Mucosa of rectum (tissue), 2 donors: Measurements from ENCODE around the gene SYT1.

Experiments used
- H3K27ac ChIP-seq, 2 donors: one replicate each; pipeline ENCODE4 v1.7.0; 2013; ENCODE audit warnings: inconsistent platforms in 2 of 2, low read depth in 2 of 2, low read length in 2 of 2
- H3K27me3 ChIP-seq, 2 donors: one replicate each; pipeline ENCODE4 v1.7.0; 2013; ENCODE audit warnings: low read length in 2 of 2; ENCODE audit not compliant: control insufficient read depth in 2 of 2, insufficient read depth in 2 of 2
- H3K36me3 ChIP-seq, 2 donors: one replicate each; pipeline ENCODE4 v1.7.0; 2013; ENCODE audit warnings: low read length in 2 of 2; ENCODE audit not compliant: control insufficient read depth in 2 of 2, insufficient read depth in 2 of 2
- H3K4me1 ChIP-seq, 2 donors: one replicate each; pipeline ENCODE4 v1.7.0; 2013; ENCODE audit warnings: low read length in 2 of 2, mild to moderate bottlenecking in 1 of 2; ENCODE audit not compliant: control insufficient read depth in 2 of 2, insufficient read depth in 2 of 2
- H3K4me3 ChIP-seq, 2 donors: one replicate each; pipeline ENCODE4 v1.7.0; 2013; ENCODE audit warnings: low read length in 2 of 2
- H3K9ac ChIP-seq, 2 donors: one replicate each; pipeline ENCODE4 v1.7.0; 2013; ENCODE audit warnings: low read length in 2 of 2, low read depth in 1 of 2, mild to moderate bottlenecking in 1 of 2
- H3K9me3 ChIP-seq, 2 donors: one replicate each; pipeline ENCODE4 v1.7.0; 2013; ENCODE audit warnings: low read length in 2 of 2; ENCODE audit not compliant: control insufficient read depth in 2 of 2
- donor health status: healthy.
- donor health status: Normal muscosa, but diverticular disease.

The SYT1 gene

DNA sequence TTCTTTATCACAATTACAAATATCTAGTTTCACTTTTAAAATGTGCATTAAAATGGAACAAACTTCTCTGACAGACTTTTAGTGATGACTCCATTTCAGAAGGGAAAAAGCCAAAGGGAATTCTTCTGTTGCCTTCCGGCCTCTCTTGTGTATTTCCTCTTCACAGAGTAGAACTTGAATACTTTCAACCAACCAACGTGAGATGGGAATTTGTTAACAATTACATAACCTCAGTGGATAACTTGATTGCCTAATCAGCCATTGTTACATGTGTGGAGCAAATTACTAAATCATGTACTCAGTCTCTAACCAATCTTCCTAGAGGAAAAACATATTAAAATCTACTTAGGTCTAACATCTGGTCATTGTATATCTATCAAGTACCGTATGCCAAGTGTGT, 291.1 kb downstream of the SYT1 start:
- Histone ChIP-seq H3K36me3 (no peaks in the 10 kb centered on the region), H3K4me3 (no peak overlapping the region), H3K9me3 (no peaks in the 10 kb centered on the region), H3K4me1 (no peaks in the 10 kb centered on the region), H3K9ac (no peak overlapping the region), H3K27ac (no peak overlapping the region), H3K27me3 (no peaks in the 10 kb centered on the region)

DNA sequence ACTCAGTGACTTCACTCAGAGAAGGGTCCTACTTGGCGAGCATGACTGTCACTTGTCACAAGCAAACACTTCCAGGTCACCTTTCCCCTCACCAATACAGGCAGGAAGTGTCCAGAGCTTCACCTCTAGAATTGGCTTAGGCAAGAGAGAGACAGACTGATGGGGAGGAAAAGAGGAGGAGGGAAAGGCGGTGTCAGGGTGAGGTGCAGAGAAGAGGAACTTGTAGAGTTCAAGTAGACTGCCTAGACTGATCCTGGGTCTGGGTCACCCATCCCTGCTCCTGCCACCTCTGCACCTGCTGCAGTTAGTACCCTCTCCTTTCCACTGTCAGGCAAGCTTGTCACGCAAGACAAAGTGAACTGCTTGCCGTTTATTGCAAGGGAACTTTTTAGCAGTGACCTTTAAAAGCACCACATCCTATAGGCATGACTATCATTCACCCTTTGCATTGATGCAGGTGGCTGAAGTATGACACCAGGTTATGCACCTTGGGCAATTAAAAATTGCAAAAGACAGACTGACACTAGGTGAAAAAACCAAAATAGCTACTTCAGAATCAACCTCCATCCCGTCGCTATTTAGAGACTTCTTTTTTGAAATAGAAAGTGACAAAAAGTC, 292.4 kb downstream of the SYT1 start:
- Histone ChIP-seq H3K27ac (no peak overlapping the region), H3K4me1 (no peaks in the 10 kb centered on the region), H3K36me3 (no peaks in the 10 kb centered on the region), H3K27me3 (no peaks in the 10 kb centered on the region), H3K9me3 (no peaks in the 10 kb centered on the region), H3K9ac (no peak overlapping the region), H3K4me3 (no peak overlapping the region)

DNA sequence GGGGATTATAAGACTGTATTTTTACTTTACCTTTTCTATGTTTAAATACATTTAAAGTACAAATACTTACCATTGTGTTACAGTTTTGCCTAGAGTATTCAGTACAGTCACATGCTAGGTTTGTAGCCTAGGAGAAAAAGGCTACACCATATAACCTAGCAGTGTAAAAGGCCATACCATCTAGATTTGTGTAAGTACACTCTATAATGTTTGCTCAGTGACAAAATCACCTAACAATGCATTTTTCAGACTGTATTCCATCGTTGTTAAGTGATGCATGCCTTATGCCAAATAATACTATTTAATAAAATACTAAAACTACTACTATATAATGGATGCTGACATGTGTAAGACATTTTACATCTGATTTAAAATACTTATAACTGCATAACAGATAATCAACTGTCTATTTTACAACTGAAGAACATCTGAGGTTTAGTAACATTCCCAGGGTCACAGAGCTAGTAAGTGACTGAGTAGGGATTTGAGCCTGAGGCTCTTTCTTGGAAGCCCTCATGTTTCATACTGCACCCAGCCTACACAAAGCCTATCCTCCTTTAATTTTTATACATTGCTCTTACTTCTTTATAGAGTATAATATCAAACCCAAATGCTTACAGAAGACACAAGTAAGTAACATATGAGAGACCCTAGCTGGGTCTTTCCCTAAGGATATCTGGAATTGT, 296.8 kb downstream of the SYT1 start:
- no peak overlapping the region for H3K9ac ChIP-seq
- no peak overlapping the region for H3K4me3 ChIP-seq
- H3K27me3 ChIP-seq: no peaks in the 10 kb centered on the region
- no peaks in the 10 kb centered on the region for H3K36me3 ChIP-seq
- H3K9me3 ChIP-seq: no peaks in the 10 kb centered on the region
- H3K4me1 ChIP-seq: no peaks in the 10 kb centered on the region
- no peak overlapping the region for H3K27ac ChIP-seq

DNA sequence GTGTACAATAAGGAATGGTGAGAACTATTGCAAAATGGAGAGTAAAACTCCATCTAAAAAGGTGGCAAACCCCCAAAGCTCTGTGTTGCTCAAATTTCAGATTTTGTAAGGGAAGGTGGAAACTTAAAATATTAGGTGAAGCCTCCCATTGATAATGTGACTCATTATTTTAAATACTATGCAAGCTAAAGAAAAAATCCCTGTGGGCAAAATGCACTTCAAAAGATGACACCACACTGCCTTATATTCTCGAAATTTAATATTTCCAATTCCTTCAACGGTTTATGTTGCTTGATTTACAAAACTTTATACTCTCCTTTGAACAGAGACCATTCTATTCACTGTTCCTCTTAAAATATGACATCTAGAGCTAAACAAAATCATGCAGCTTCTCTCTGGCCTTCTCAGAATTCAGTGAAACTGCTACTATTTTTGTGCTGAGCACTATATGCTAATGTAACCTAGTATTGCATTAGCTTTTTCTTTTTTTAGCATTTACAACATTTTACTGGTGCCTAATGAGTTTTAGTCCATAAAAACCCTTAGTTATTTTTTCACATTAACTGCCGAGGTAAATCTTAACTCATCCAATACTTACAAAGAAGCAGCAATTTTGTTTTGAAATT, 297.7 kb downstream of the SYT1 start:
- Histone ChIP-seq H3K36me3 (no peaks in the 10 kb centered on the region), H3K9me3 (no peaks in the 10 kb centered on the region), H3K9ac (no peak overlapping the region), H3K27me3 (no peaks in the 10 kb centered on the region), H3K4me3 (no peak overlapping the region), H3K27ac (no peak overlapping the region), H3K4me1 (no peaks in the 10 kb centered on the region)

DNA sequence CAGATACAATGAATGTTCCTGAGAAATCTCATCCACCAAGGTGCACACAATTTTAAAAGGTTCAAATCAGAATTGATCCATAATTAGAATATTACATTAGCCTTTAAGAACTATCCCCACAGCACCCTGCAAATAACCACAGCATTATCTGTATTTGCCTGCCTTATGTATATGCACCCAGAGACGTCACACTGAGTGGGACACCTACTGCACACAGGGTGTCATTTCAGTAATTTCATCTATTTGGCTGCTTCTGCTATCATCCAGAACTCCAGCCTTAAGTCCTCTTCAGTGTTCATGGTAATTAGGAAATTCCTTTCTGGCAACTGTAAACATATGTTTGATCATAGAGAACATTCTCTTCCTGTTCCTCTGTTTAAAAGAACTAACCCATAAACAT, 298.4 kb downstream of the SYT1 start:
- Histone ChIP-seq H3K4me3 (no peak overlapping the region), H3K9me3 (no peaks in the 10 kb centered on the region), H3K27me3 (no peaks in the 10 kb centered on the region), H3K27ac (no peak overlapping the region), H3K4me1 (no peaks in the 10 kb centered on the region), H3K9ac (no peak overlapping the region), H3K36me3 (no peaks in the 10 kb centered on the region)

DNA sequence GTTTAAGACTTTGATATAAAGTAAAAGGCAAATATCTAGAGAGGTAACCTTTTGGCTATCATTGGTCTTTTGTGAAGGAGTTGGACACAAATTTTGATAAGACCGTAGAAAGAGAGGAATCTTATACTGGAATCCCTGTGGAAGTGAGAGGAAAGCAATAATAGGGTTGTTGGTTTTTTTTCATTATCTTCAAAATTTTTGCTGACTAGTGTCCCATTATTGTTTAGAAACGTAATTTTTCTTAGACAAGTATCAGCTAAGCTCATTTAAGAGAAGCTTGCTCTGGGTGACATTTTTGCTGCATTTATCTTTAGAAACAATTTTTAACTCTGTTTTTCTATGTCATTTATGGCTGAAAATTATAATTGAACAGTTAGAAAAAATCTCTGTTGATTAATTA, 300.3 kb downstream of the SYT1 start:
- no peak overlapping the region for H3K27ac ChIP-seq
- H3K27me3 ChIP-seq: no peaks in the 10 kb centered on the region
- no peaks in the 10 kb centered on the region for H3K9me3 ChIP-seq
- no peak overlapping the region for H3K4me3 ChIP-seq
- H3K4me1 ChIP-seq: no peaks in the 10 kb centered on the region
- H3K36me3 ChIP-seq: no peaks in the 10 kb centered on the region
- no peak overlapping the region for H3K9ac ChIP-seq

DNA sequence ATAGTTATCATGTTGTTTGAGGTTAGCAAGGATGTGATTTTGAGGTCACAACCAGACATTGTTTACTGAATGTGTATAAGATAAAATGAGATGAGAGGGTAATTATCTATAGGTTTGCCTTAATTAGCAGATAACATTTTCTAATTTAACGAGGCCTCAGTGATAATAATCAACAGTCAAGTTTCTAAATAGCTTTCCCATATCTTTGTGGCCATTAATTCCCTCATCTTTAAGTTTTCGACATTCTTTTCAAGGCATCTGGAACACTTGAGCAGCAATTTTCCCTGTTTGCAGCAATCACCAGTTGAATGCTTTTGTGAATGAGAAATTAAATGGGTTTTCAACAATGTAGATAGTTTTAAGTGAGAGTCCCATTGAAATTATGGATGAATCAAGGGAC, 304.1 kb downstream of the SYT1 start:
- no peaks in the 10 kb centered on the region for H3K27me3 ChIP-seq
- no peak overlapping the region for H3K27ac ChIP-seq
- H3K4me3 ChIP-seq: no peak overlapping the region
- no peak overlapping the region for H3K9ac ChIP-seq
- H3K36me3 ChIP-seq: no peaks in the 10 kb centered on the region
- H3K9me3 ChIP-seq: no peaks in the 10 kb centered on the region
- H3K4me1 ChIP-seq: no peaks in the 10 kb centered on the region

DNA sequence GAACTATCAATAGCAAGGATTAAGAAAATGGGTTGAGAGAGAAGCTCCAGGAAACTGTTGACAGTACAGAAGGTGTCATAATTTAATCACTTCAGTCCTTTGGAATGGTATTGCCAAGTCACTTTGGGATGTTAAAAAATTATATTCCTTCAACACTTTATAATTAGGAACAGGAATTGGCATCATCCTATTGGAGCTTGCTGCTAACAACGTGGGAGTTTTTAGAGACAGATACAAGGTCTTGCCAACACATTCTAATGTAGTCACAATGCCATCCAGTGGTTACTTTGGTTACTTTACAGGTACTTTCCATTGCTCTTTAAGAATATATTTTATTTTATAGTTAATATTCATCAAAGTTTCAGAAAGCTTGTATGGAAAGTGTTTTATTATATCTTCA, 310.1 kb downstream of the SYT1 start:
- H3K27me3 ChIP-seq: no peaks in the 10 kb centered on the region
- H3K27ac ChIP-seq: no peak overlapping the region
- H3K9ac ChIP-seq: no peak overlapping the region
- H3K4me3 ChIP-seq: no peak overlapping the region
- H3K9me3 ChIP-seq: no peaks in the 10 kb centered on the region
- H3K4me1 ChIP-seq: no peaks in the 10 kb centered on the region
- H3K36me3 ChIP-seq: no peaks in the 10 kb centered on the region

DNA sequence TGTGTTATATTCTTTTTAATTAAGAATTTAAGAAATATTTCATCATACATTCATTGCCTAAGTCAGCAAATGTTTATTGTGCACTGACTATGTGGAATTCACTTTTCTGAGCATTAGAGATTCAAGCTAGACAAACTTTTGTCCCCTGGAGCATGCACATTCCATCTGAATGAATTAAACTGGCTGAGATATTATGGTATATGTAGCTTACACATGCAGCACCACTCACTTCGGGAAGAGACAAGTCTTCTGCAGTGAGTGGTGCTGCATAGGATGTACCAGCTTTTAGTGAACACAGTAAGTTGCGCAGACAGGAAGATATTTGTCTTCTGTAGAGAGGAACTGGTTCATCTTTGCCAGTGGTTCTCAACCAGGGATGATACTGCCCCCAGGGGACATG, 318.4 kb downstream of the SYT1 start:
- no peaks in the 10 kb centered on the region for H3K36me3 ChIP-seq
- H3K4me3 ChIP-seq: no peak overlapping the region
- no peaks in the 10 kb centered on the region for H3K27me3 ChIP-seq
- H3K9ac ChIP-seq: no peak overlapping the region
- no peaks in the 10 kb centered on the region for H3K4me1 ChIP-seq
- H3K9me3 ChIP-seq: no peaks in the 10 kb centered on the region
- H3K27ac ChIP-seq: no peak overlapping the region

DNA sequence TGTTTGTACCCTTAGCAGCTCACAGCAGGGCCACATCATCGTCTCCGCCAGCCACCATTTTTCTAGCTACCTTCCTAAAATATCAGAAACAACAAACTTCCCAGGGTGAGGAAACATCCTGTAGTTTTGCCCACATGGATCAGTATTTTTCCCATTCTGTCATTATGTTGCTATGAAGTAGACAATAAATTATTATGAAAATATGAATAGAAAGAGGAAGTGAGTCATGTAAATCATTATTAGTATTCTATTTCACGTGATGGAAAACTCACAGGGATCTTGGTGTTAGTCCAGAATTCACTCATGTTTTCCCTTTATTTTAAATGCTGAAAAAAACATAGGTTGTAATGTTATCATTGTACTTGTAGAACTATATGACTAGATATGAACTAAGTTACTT, 319.4 kb downstream of the SYT1 start:
- H3K27me3 ChIP-seq: no peaks in the 10 kb centered on the region
- H3K9me3 ChIP-seq: no peaks in the 10 kb centered on the region
- H3K9ac ChIP-seq: no peak overlapping the region
- no peaks in the 10 kb centered on the region for H3K36me3 ChIP-seq
- H3K27ac ChIP-seq: no peak overlapping the region
- H3K4me3 ChIP-seq: no peak overlapping the region
- H3K4me1 ChIP-seq: no peaks in the 10 kb centered on the region
